Esophagus squamous epithelium (tissue), 5 donors: ENCODE measurements around the gene FAM78B. TPM values are rescaled to one million over a fixed set of nuclear protein-coding genes. Genes with fewer than 3 reads are reported as not detected.

Experiments
- DNase-seq: peaks from one replicate; lab custom pipeline; 2025; lab: John Stamatoyannopoulos, UW
- H3K27ac ChIP-seq, 4 donors: fragments of 200-600 bp; sonication (generic); one replicate each; pipeline ENCODE4 v1.5.1; 2016 to 2019; ENCODE audit warnings: mild to moderate bottlenecking in 1 of 4
- H3K27me3 ChIP-seq, 4 donors: fragments of 200-600 bp; sonication (generic); 1 replicate in 3 of 4; 2 replicates in 1 of 4; pipeline versions ENCODE4 v1.5.1 to v1.6.0; 2017 to 2021; ENCODE audit warnings: antibody characterized with exemption in 1 of 4
- H3K36me3 ChIP-seq, 3 donors: fragments of 200-600 bp; sonication (generic); one replicate each; pipeline ENCODE4 v1.5.1; 2016 to 2019
- H3K4me1 ChIP-seq, 3 donors: fragments of 200-600 bp; sonication (generic); one replicate each; pipeline ENCODE4 v1.5.1; 2017 to 2019
- H3K4me3 ChIP-seq, 4 donors: fragments of 200-600 bp; sonication (generic); 1 replicate in 3 of 4; 2 replicates in 1 of 4; pipeline ENCODE4 v1.5.1; 2016 to 2019; ENCODE audit warnings: mild to moderate bottlenecking in 2 of 4, moderate library complexity in 1 of 4
- H3K9me3 ChIP-seq, 3 donors: fragments of 200-600 bp; sonication (generic); one replicate each; pipeline ENCODE4 v1.5.1; 2016 to 2019
- CTCF ChIP-seq, 6 experiments: fragments of 450-650 bp in 4 of 6; fragments of 200-600 bp in 2 of 6; sonication (generic) in 2 of 6; IDR thresholded peaks; one replicate each; pipeline ENCODE4 v1.5.1; 2016 to 2019; ENCODE audit warnings: antibody characterized with exemption in 6 of 6, mild to moderate bottlenecking in 4 of 6, moderate library complexity in 4 of 6
- POLR2A ChIP-seq, 4 donors: fragments of 450-650 bp; IDR thresholded peaks; one replicate each; pipeline ENCODE4 v1.6.1; 2017; ENCODE audit warnings: antibody characterized with exemption in 4 of 4, mild to moderate bottlenecking in 4 of 4, moderate library complexity in 3 of 4
- WGBS, 2 donors: methylation state at CpG; one replicate each; pipeline ENCODE4 v1.1.5; 2018; 5-methylcytosine and 5-hydroxymethylcytosine counted together
- intact Hi-C: fragments of 100-400 bp; cut with DNase I; formaldehyde crosslinking; loops from one replicate; pipeline ENCODE4 v1.15.0; 2022
- total RNA-seq, 4 donors: library from RNA; depleted of rRNA; stranded (reverse); fragments of >200 nt; gene quantifications; one replicate each; pipeline ENCODE4 v1.1.0, GENCODE V29; 2016
- donor health status: DM: yes; HTN: yes; CAD: no.

Gene FAM78B
- total RNA-seq, 4 donors from 2014 or later: 0.26 to 1.7 (median 0.64) TPM

- H3K4me3 ChIP-seq: no peak overlapping the region
- intact Hi-C loops: no loop called here
- H3K27me3 ChIP-seq: peaks cover 0 to 3% (median 0%) of the 10 kb centered on the region in 4 donors
- H3K27ac ChIP-seq: no peak overlapping the region
- H3K9me3 ChIP-seq: no peaks in the 10 kb centered on the region
- TF ChIP-seq CTCF (IDR thresholded peaks at IDR 0.05) (no peak), POLR2A (IDR thresholded peaks at IDR 0.05) (no peak)
- no peaks in the 10 kb centered on the region for H3K36me3 ChIP-seq
- 38 to 80% methylated on average over 1 of the region's 3 CpGs for WGBS, 2 donors
- DNase-seq: no peak
- no peaks in the 10 kb centered on the region for H3K4me1 ChIP-seq
Observed at GRCh38 chr1:166156674-166157073, 10.1 kb downstream of the FAM78B start.

DNA sequence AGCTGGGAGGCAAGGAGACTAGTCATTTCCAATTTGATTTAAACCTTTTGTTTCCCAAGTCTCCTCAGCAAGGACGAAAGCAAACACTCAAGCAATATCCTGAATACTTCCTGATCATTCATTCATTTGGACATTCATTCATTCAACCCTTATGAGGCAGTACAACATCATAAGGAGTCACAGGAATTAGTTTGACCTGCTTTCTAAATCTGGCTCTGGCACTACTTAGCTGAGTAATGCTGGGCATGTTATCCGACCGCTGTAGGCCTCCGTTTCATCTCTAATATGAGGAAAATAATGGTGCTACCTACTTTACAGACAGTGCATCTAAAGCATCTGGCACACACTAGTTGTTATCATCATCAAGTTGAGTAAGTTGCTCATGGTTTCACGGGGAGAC is 11.7 kb downstream of the FAM78B start:
- no peak overlapping the region for H3K4me3 ChIP-seq
- DNase-seq: no peak
- no peak overlapping the region for H3K27ac ChIP-seq
- no peaks in the 10 kb centered on the region for H3K9me3 ChIP-seq
- H3K36me3 ChIP-seq: no peaks in the 10 kb centered on the region
- intact Hi-C loops: no loop called here
- no peaks in the 10 kb centered on the region for H3K4me1 ChIP-seq
- TF ChIP-seq CTCF (IDR thresholded peaks at IDR 0.05) (no peak), POLR2A (IDR thresholded peaks at IDR 0.05) (no peak)
- no peaks in the 10 kb centered on the region for H3K27me3 ChIP-seq
- 57 to 64% methylated on average over 5 of the region's 5 CpGs for WGBS, 2 donors

DNA sequence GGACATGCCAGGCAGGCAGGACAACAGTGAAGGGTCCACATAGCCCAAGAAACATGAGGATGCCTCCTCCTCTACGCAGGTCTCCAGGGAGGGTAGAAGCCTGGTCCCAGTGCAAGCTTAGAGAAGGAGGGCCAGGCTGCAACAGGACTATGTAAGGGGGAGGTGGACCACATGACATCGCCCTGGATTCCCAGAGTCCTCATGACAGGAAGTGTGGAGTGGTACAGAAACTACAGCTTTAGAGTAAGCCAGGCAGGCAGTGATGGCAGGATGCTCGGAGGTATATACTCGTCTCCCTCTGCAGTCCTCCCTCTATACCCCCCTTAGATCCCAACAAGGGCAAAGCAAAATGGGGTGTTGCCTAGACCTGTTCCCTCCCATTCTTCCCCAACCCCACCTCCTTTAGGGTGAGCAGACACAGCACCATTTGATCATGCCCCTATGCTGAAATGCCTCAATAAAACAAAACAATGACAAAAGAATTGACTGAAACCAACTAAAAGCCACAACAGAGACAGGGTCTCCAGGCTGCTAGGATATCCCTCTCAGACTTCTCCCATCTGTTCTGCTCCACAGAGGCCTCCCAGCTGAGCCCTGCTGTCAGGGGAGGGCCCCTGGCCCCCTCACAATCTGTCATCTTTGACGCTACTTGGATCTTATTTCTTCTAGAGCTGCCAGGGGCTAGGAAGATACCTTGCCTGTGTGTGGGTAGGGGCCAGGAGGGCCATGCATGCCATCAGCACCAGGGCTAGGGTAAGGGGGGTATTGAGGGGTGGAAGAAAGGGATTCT is 13.1 kb downstream of the FAM78B start:
- Histone ChIP-seq H3K36me3 (no peaks in the 10 kb centered on the region), H3K4me3 (no peak overlapping the region), H3K27me3 (no peaks in the 10 kb centered on the region), H3K27ac (no peak overlapping the region), H3K4me1 (no peaks in the 10 kb centered on the region), H3K9me3 (no peaks in the 10 kb centered on the region)
- no peak for DNase-seq
- intact Hi-C loops: no loop called here
- TF ChIP-seq CTCF (IDR thresholded peaks at IDR 0.05): no peak
- TF ChIP-seq POLR2A (IDR thresholded peaks at IDR 0.05): no peak
- WGBS, 2 donors: 91 to 92% methylated on average over 4 to 5 of the region's 5 CpGs

GRCh38 chr1:166152978-166153377 is 13.8 kb downstream of the FAM78B start:
- no peak for DNase-seq
- WGBS, 2 donors: 61 to 80% methylated on average over 2 of the region's 2 CpGs
- intact Hi-C loops: no loop called here
- no peaks in the 10 kb centered on the region for H3K4me1 ChIP-seq
- H3K4me3 ChIP-seq: no peak overlapping the region
- no peaks in the 10 kb centered on the region for H3K9me3 ChIP-seq
- H3K27me3 ChIP-seq: no peaks in the 10 kb centered on the region
- H3K27ac ChIP-seq: no peak overlapping the region
- no peaks in the 10 kb centered on the region for H3K36me3 ChIP-seq
- TF ChIP-seq POLR2A (IDR thresholded peaks at IDR 0.05) (no peak), CTCF (IDR thresholded peaks at IDR 0.05) (no peak)

- Histone ChIP-seq H3K27ac (no peak overlapping the region), H3K4me3 (no peak overlapping the region), H3K27me3 (no peaks in the 10 kb centered on the region), H3K36me3 (no peaks in the 10 kb centered on the region), H3K9me3 (no peaks in the 10 kb centered on the region), H3K4me1 (no peaks in the 10 kb centered on the region)
- TF ChIP-seq POLR2A (IDR thresholded peaks at IDR 0.05) (no peak), CTCF (IDR thresholded peaks at IDR 0.05) (no peak)
- 88 to 92% methylated on average over 4 to 5 of the region's 5 CpGs for WGBS, 2 donors
- intact Hi-C loops: no loop called here
- DNase-seq: no peak
Observed at GRCh38 chr1:166151804-166152203, 15.0 kb downstream of the FAM78B start.
